NB4 (cell line): ENCODE data around the gene PHLDA2.

ENCODE experiments used
- MYC ChIP-seq: IDR thresholded peaks from 2 replicates; pipeline ENCODE4 v1.6.1; 2011; ENCODE audit warnings: low read depth, low read length
- TF ChIP-seq, protein P1 (sequence below): IDR thresholded peaks from one replicate; pipeline ENCODE4 v1.5.1; 2012; ENCODE audit warnings: low read depth, low read length

DNA sequence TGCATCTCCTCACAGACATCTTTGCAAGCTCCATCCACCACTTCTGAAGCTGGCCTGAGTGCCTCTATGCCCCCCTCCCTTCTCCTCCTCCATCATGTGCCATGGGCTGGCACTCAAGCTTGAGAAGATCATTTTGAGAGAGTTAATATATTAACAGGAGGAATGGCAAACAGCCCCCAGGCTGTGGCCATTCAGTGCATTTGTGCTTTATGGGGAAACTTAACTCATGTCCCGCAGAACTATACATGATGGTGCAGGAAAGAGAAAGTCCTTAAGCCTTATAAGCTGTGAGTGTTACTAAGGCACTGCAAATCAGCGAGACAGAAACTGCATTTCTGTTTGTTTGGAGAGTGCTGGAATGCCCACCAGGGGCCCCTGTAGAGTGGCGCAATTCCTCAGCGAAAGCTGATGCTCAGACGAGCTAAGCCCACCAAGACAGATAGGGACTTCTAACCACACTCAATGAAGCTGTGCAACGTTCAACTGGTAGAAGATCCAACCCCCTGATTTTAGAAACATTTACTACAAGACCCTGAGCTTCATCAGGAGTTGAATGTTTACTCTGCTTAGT lies 26.8 kb upstream of the PHLDA2 start:
- TF ChIP-seq MYC = no peak
- TF ChIP-seq, protein P1, sequence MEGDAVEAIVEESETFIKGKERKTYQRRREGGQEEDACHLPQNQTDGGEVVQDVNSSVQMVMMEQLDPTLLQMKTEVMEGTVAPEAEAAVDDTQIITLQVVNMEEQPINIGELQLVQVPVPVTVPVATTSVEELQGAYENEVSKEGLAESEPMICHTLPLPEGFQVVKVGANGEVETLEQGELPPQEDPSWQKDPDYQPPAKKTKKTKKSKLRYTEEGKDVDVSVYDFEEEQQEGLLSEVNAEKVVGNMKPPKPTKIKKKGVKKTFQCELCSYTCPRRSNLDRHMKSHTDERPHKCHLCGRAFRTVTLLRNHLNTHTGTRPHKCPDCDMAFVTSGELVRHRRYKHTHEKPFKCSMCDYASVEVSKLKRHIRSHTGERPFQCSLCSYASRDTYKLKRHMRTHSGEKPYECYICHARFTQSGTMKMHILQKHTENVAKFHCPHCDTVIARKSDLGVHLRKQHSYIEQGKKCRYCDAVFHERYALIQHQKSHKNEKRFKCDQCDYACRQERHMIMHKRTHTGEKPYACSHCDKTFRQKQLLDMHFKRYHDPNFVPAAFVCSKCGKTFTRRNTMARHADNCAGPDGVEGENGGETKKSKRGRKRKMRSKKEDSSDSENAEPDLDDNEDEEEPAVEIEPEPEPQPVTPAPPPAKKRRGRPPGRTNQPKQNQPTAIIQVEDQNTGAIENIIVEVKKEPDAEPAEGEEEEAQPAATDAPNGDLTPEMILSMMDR = no peak
